Right renal cortex interstitium (tissue), 3 donors: ENCODE results near the gene SHKBP1. TPM values are rescaled to one million over a fixed set of nuclear protein-coding genes. Genes with fewer than 3 reads are reported as not detected.
"Not testable (repeated sequence)": the region's sequence is repeated elsewhere in the genome, so short reads cannot be mapped to it uniquely, and the experiment has no call there.

Experiments used
- DNase-seq, 3 donors: peaks; one replicate each; pipeline ENCODE4 v3.0.0-alpha.2; 2013; ENCODE audit warnings: low read depth in 3 of 3, low spot score in 2 of 3
- polyA plus RNA-seq, 3 donors: library from polyadenylated mRNA; unstranded; fragments of 120-200 nt; gene quantifications; one replicate each; pipeline ENCODE4 v1.2.1, GENCODE V29; 2013; ENCODE audit not compliant: insufficient read length in 3 of 3

Gene SHKBP1
- polyA plus RNA-seq, 3 donors = 31.2 to 43.4 (median 40.5) TPM

- DNase-seq = no peak
Observed at GRCh38 chr19:40581531-40581930, 4.9 kb downstream of the SHKBP1 start.

DNA sequence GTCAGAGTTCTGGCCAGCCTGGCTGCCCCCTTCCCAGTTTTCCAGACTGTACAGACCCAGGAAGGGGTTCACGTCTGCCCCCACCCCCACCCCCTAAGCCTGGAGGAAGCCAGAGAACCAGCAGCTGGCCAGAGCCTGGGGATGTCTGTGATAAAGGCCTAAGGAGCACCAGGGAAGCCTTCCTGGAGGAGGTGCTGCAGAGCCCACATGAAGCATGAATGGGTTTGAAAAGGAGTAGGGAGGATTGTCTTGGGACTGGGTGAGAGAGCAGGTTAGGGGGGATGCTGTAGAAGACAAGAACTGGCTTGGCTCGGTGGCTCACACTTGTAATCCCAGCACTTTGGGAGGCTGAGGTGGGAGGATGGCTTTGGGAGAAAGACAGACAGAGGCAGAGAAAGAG is 5.8 kb downstream of the SHKBP1 start:
- DNase-seq = no peak

GRCh38 chr19:40583283-40583682 is 6.6 kb downstream of the SHKBP1 start:
- DNase-seq = no peak

- no peak for DNase-seq
Observed at GRCh38 chr19:40584007-40584406, 7.3 kb downstream of the SHKBP1 start.

GRCh38 chr19:40585241-40585981 is 8.7 kb downstream of the SHKBP1 start:
- no peak for DNase-seq

GRCh38 chr19:40585982-40586422 is 9.3 kb downstream of the SHKBP1 start:
- no peak for DNase-seq

DNA sequence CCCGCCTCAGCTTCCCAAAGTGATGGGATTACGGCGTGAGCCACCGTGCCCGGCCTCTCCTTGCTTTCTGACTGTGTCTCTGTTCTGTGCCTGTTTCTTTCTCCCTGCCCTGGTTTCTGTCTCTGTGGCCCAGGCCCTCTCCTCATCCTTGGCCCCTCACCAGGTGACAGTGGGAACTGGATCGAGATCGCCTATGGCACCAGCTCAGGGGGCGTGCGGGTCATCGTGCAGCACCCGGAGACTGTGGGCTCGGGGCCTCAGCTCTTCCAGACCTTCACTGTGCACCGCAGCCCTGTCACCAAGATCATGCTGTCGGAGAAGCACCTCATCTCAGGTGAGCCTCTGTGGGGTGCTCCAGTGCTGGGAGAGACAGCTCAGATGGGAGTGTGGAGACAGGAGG is 9.9 kb downstream of the SHKBP1 start:
- DNase-seq = no peak

DNA sequence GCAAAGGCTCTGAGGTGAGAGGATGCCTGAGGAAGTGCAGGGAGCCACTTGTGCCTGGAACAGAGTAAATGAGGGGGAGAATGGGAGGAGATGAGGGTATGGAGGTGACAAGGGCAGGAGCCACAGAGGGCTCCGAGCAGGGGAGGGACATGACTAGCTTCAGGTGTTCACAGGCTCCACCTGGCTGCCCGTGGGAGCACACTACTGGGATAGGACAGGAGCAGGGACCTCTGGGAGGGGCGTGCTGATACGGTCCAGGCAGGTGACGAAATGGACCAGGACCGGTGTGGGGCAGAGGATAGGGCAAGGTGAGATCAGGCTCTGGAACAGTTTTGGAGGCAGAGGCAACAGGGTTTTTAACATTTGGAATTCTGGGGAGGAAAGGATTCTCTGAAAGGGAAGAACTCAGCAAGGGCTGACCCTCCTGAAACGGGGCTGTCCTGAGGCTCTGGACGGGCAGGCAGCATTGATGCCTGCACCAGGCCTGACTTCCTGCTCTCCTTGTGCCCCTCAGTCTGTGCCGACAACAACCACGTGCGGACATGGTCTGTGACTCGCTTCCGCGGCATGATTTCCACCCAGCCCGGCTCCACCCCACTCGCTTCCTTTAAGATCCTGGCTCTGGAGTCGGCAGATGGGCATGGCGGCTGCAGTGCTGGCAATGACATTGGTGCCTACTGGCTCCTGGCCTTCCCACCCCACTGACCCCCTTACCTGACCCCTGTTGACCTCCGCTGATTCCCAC is 11.6 kb downstream of the SHKBP1 start:
- no peak for DNase-seq

- no peak for DNase-seq
Observed at GRCh38 chr19:40588926-40589569, 12.4 kb downstream of the SHKBP1 start.

DNA sequence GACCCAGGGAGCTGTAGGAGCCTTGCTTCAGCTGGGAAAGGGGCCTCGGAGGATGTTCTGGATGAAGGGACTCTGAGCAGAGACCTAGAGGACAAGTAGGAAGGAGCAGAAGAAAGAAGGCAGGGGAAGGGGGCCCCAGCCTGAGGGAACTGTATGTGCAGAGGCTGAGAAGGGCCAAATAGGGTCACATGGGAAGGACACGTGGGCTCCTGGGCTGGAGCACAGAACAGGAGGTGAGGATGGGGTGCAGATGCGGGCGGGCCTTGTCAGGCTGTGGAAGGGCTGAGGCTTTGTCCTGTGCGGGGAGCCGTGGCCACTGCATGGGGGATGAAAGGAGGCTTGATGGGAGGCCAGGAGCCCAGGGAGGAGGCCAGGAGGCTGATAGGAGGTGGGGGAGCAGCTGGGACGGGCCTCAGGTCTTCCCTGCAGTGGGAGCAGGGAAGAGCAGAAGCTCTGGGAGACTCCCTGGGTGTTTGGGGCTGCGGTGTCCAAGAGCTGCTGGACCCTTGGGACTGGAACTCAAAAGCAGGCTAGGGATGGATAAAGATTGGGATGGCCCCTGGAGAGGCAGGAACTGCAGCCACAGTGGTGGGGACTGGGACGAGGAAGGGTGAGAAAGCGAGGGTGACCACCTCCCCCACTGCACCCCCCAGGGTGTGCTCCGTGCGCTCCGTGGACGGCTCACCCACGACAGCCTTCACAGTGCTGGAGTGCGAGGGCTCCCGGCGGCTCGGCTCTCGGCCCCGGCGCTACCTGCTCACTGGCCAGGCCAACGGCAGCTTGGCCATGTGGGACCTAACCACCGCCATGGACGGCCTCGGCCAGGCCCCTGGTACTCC is 13.1 kb downstream of the SHKBP1 start:
- DNase-seq = no peak

GRCh38 chr19:40590464-40591265 is 14.0 kb downstream of the SHKBP1 start:
- no peak for DNase-seq

DNA sequence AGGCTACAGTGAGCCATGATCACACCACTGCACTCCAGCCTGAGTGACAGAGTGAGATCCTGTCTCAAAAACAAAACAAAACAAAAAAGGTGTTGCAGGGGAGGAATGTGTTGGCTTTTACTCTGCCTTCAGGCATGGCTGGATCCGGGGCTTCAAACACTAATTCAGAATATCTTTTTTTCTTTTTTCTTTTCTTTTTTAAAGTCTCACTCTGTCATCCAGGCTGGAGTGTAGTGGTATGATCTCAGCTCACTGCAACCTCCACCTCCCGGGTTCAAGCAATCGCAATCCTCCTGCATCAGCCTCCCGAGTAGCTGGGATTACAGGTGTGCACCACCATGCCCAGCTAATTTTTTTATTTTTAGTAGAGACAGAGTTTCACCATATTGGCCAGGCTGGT is 15.1 kb downstream of the SHKBP1 start:
- DNase-seq = not testable (repeated sequence)

- DNase-seq = no peak
Observed at GRCh38 chr19:40592170-40592569, 15.5 kb downstream of the SHKBP1 start.

DNA sequence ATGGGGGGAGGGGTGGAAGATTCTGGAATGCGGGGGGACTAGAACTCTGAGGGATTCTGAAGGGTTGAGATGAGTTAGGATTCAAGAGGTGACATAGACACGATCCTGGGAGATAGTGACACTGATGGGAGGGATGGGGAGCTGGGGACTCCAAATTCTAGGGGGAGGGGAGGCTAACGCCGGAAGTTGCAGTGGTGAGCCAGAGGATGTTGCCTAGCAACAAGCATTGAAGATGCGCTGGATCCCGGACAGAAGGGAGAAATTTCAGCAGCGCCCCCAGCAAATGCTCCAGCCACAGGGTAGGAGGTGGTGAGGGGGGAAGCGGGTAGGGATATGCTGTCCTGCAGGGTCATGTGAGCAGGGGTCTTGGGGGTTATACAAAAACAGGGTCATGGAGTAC is 17.6 kb downstream of the SHKBP1 start:
- DNase-seq = no peak

GRCh38 chr19:40594657-40595091 is 18.0 kb downstream of the SHKBP1 start:
- no peak for DNase-seq

- DNase-seq = no peak
Observed at GRCh38 chr19:40596608-40597328, 20.1 kb downstream of the SHKBP1 start.

- DNase-seq = no peak
Observed at GRCh38 chr19:40597329-40597838, 20.7 kb downstream of the SHKBP1 start.

DNA sequence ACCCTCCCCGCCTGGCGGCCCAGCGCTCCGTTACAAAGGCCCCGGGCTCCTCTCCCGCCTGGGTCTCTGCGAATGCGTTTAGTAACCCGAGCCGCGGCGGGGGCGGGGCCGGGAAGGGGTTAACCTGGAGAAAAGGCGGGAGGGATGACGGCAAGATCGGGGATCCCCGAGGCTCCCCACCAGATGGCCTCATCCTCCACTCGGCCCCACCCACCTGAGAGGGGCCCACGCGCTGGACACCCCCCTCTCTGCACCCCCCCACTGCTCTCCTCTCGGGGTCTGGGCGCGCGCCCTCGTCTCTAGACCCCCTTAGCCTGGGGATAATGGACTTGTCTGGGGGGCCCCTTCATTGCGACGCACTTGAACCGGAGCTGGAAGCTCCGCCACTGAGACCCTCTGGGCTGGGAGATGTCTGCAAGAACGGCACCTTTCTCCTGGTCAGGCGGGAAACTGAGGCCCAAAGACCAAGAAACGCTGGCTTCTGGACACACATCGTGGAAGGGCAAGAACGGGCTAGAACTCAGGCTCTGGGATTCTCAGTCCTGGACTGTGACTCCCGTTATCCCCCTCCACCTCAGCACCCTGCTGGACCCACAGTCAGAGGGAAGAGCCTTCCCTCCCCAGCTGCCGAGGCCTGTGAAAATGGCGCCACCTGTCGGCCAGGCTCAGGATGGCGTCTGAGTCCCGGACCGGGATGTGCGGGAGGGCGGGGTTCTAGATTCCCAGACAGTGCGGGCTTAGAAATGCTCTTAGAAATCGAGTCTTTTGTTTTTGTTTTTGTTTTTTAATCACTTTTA is 21.6 kb downstream of the SHKBP1 start:
- peak in 2 of 3 donors; percentile 88 for DNase-seq
